GM21723 (cell line): ENCODE measurements around the gene PEMT.

Experiments
- ATAC-seq: cut with Tn5 transposase; IDR thresholded peaks from one replicate; pipeline ENCODE4 v1.9.1; 2021; ENCODE audit warnings: mild to moderate bottlenecking, moderate library complexity; ENCODE audit not compliant: unreplicated experiment

The PEMT gene

GRCh38 chr17:17570798-17571716 lies 20.5 kb downstream of the PEMT start:
- ATAC-seq = no peak

- no peak for ATAC-seq
Measured at GRCh38 chr17:17570140-17570797, 21.2 kb downstream of the PEMT start.

GRCh38 chr17:17569691-17570090 lies 21.8 kb downstream of the PEMT start:
- ATAC-seq = no peak

- ATAC-seq = no peak
Measured at GRCh38 chr17:17568772-17569195, 22.7 kb downstream of the PEMT start.

- ATAC-seq = no peak
Measured at GRCh38 chr17:17567631-17568030, 23.9 kb downstream of the PEMT start.

GRCh38 chr17:17566896-17567513 lies 24.5 kb downstream of the PEMT start:
- no peak for ATAC-seq

- no peak for ATAC-seq
Measured at GRCh38 chr17:17565471-17566339, 25.8 kb downstream of the PEMT start.

- no peak for ATAC-seq
Measured at GRCh38 chr17:17564896-17565295, 26.6 kb downstream of the PEMT start.

- no peak for ATAC-seq
Measured at GRCh38 chr17:17564323-17564722, 27.2 kb downstream of the PEMT start.

GRCh38 chr17:17563530-17563929 lies 28.0 kb downstream of the PEMT start:
- ATAC-seq = no peak

- ATAC-seq = no peak
Measured at GRCh38 chr17:17562146-17562511, 29.4 kb downstream of the PEMT start.

- no peak for ATAC-seq
Measured at GRCh38 chr17:17561408-17562145, 29.9 kb downstream of the PEMT start.

- ATAC-seq = no peak
Measured at GRCh38 chr17:17560975-17561374, 30.5 kb downstream of the PEMT start.

GRCh38 chr17:17560167-17560566 lies 31.3 kb downstream of the PEMT start:
- no peak for ATAC-seq

GRCh38 chr17:17559164-17559563 lies 32.3 kb downstream of the PEMT start:
- no peak for ATAC-seq

- ATAC-seq = no peak
Measured at GRCh38 chr17:17558431-17558830, 33.1 kb downstream of the PEMT start.

GRCh38 chr17:17557796-17558195 lies 33.7 kb downstream of the PEMT start:
- no peak for ATAC-seq

GRCh38 chr17:17556671-17557070 lies 34.8 kb downstream of the PEMT start:
- no peak for ATAC-seq

- ATAC-seq = no peak
Measured at GRCh38 chr17:17555906-17556305, 35.6 kb downstream of the PEMT start.

GRCh38 chr17:17555151-17555550 lies 36.4 kb downstream of the PEMT start:
- no peak for ATAC-seq
